GM12865 (cell line): ENCODE measurements around the gene PFDN1.
A peak's percentile ranks its signal among the peaks of the same experiment; 100 is the strongest.

Experiments used
- DNase-seq: peaks from one replicate; pipeline ENCODE4 v3.0.0; 2010; ENCODE audit warnings: low read depth
- H3K4me3 ChIP-seq: 2 replicates; pipeline ENCODE4 v1.5.1; 2011; ENCODE audit warnings: mild to moderate bottlenecking, low read depth, low read length, control low read depth
- CTCF ChIP-seq: IDR thresholded peaks from 2 replicates; pipeline ENCODE4 v1.5.1; 2011; ENCODE audit warnings: low read length, control low read depth, low read depth, inconsistent platforms; ENCODE audit not compliant: insufficient read depth; ENCODE audit errors: missing control alignments

The PFDN1 gene

GRCh38 chr5:140297283-140297682 is 5.6 kb downstream of the PFDN1 start:
- TF ChIP-seq CTCF: no peak
- H3K4me3 ChIP-seq: no peak overlapping the region
- DNase-seq: no peak

GRCh38 chr5:140296289-140296688 is 6.6 kb downstream of the PFDN1 start:
- TF ChIP-seq CTCF: no peak
- H3K4me3 ChIP-seq: no peak overlapping the region
- DNase-seq: no peak

- no peak overlapping the region for H3K4me3 ChIP-seq
- peak; percentile 41 for DNase-seq
- no peak for TF ChIP-seq CTCF
Measured at GRCh38 chr5:140295414-140295813, 7.5 kb downstream of the PFDN1 start.

- no peak overlapping the region for H3K4me3 ChIP-seq
- no peak for TF ChIP-seq CTCF
- DNase-seq: no peak
Measured at GRCh38 chr5:140294753-140295152, 8.1 kb downstream of the PFDN1 start.

- no peak for TF ChIP-seq CTCF
- H3K4me3 ChIP-seq: no peak overlapping the region
Measured at GRCh38 chr5:140293849-140294100, 9.1 kb downstream of the PFDN1 start.

GRCh38 chr5:140293091-140293848 is 9.6 kb downstream of the PFDN1 start:
- TF ChIP-seq CTCF: no peak
- H3K4me3 ChIP-seq: no peak overlapping the region
- no peak for DNase-seq

More at GRCh38 chr5:140293849-140294100, 9.1 kb downstream of the PFDN1 start:
- no peak for DNase-seq
